Mucosa of descending colon (tissue), 3 donors: ENCODE results near the gene ZIK1. TPM values are rescaled to one million over a fixed set of nuclear protein-coding genes. Genes with fewer than 3 reads are reported as not detected.

Experiments used
- ATAC-seq: fragments of 200-7000 bp; cut with Tn5 transposase; one replicate; pipeline ENCODE4 v1.9.1; 2020; ENCODE audit warnings: mild to moderate bottlenecking, moderate library complexity
- DNase-seq, 3 donors: peaks; one replicate each; pipeline ENCODE4 v3.0.0-alpha.2; 2020
- H3K36me3 ChIP-seq: fragments of 200-600 bp; one replicate; pipeline ENCODE4 v1.8.0; 2021; ENCODE audit warnings: low read depth, mild to moderate bottlenecking
- H3K4me1 ChIP-seq: fragments of 200-600 bp; one replicate; pipeline ENCODE4 v1.8.0; 2021; ENCODE audit warnings: low read depth, mild to moderate bottlenecking
- H3K4me3 ChIP-seq: fragments of 200-600 bp; one replicate; pipeline ENCODE4 v1.8.0; 2021; ENCODE audit warnings: mild to moderate bottlenecking
- H3K9me3 ChIP-seq: fragments of 200-600 bp; one replicate; pipeline ENCODE4 v1.8.0; 2021; ENCODE audit warnings: mild to moderate bottlenecking
- intact Hi-C, 2 donors: fragments of 100-400 bp; cut with DNase I in 1 of 2; cut with micrococcal nuclease in 1 of 2; formaldehyde crosslinking; loops; one replicate each; pipeline versions ENCODE4 v1.11.0 to v1.11.1; 2022; cut with DNase I, micrococcal nuclease
- total RNA-seq, 3 donors: library from RNA; stranded (reverse); fragmentation: NEBNext Ultra II Directional in 2 of 3; extraction: Animal tissue kit (Norgen Biotek cat#: 25700) in 2 of 3; gene quantifications; one replicate each; pipeline versions ENCODE4 v1.2.1 to v1.2.4, GENCODE V29; 2021 to 2023
- TF ChIP-seq, protein P1 (sequence below): fragments of 200-600 bp; IDR thresholded peaks from one replicate; pipeline ENCODE4 v1.8.0; 2022; ENCODE audit warnings: antibody characterized with exemption, mild to moderate bottlenecking
- donor health status: DM: no; HTN: no; CAD: no; lungs with moderate emphysema.
- donor health status: DM: no; HTN: no; CAD: no.
- donor health status: DM: no; HTN: yes; CAD: no.

Gene ZIK1
- total RNA-seq, 3 donors from 2014 or later, result 1.2 to 6.2 (median 1.3) TPM

GRCh38 chr19:57566396-57567265 is 17.3 kb upstream of the ZIK1 start:
- Histone ChIP-seq H3K9me3 (peaks cover 100% of the 10 kb centered on the region), H3K36me3 (no peaks in the 10 kb centered on the region), H3K4me3 (no peak overlapping the region), H3K4me1 (no peaks in the 10 kb centered on the region)
- no peak for DNase-seq
- no peak for ATAC-seq
- TF ChIP-seq, protein P1, sequence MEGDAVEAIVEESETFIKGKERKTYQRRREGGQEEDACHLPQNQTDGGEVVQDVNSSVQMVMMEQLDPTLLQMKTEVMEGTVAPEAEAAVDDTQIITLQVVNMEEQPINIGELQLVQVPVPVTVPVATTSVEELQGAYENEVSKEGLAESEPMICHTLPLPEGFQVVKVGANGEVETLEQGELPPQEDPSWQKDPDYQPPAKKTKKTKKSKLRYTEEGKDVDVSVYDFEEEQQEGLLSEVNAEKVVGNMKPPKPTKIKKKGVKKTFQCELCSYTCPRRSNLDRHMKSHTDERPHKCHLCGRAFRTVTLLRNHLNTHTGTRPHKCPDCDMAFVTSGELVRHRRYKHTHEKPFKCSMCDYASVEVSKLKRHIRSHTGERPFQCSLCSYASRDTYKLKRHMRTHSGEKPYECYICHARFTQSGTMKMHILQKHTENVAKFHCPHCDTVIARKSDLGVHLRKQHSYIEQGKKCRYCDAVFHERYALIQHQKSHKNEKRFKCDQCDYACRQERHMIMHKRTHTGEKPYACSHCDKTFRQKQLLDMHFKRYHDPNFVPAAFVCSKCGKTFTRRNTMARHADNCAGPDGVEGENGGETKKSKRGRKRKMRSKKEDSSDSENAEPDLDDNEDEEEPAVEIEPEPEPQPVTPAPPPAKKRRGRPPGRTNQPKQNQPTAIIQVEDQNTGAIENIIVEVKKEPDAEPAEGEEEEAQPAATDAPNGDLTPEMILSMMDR, result no peak
- intact Hi-C loops, result no loop called here

- intact Hi-C loops, result no loop called here
- ATAC-seq (no peak), DNase-seq (no peak)
- Histone ChIP-seq H3K4me3 (no peak overlapping the region), H3K36me3 (peaks cover 24% of the 10 kb centered on the region), H3K4me1 (no peaks in the 10 kb centered on the region), H3K9me3 (peaks cover 100% of the 10 kb centered on the region)
- TF ChIP-seq, protein P1, result no peak
Observed at GRCh38 chr19:57570707-57571106, 13.2 kb upstream of the ZIK1 start.

DNA sequence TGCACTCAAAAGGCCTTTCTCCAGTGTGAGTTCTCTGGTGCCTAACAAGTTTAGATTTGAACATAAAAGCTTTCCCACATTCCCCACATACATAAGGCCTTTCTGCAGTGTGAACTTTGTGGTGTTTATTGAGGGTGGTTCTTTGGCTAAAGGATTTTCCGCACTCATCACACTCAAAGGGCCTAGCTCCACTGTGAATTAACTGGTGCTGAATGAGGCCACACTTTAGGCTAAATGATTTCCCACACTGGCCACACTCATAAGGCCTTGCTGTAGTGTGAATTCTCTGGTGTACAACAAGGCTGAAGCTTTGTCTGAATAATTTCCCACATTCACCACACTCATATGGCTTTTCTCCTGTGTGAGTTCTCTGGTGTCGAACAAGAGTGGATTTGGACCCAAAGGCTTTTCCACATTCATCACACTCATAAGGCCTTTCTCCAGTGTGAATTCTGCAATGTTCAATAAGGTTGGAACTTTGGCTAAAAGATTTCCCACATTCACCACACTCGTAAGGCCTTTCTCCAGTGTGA is 11.5 kb upstream of the ZIK1 start:
- intact Hi-C loops, result no loop called here
- Histone ChIP-seq H3K9me3 (peaks cover 98% of the 10 kb centered on the region), H3K36me3 (peaks cover 24% of the 10 kb centered on the region), H3K4me3 (no peak overlapping the region), H3K4me1 (no peaks in the 10 kb centered on the region)
- TF ChIP-seq, protein P1, result no peak
- ATAC-seq (no peak), DNase-seq (no peak)

DNA sequence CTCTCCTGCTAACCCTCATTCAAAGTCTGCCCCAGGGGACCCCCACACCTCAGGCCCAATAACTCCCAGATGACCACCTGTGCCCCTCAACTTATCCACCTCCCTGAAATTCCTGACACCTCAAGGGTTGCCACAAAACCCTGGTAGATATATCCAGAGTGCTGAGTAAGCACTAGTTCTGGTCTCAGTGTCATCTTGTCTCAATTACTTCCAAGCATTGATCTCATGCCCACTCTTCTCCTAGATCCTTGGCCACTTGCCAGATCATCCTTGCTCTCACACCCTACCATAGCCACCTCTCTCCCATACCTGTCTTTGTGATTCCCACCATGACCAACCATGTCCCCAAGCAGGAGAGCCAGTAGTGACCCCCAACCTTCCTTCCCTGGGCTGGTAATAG is 7.3 kb upstream of the ZIK1 start:
- Histone ChIP-seq H3K36me3 (peaks cover 27% of the 10 kb centered on the region), H3K4me1 (peaks cover 3% of the 10 kb centered on the region), H3K4me3 (no peak overlapping the region), H3K9me3 (peaks cover 60% of the 10 kb centered on the region)
- intact Hi-C loops, result no loop called here
- DNase-seq, result no peak
- TF ChIP-seq, protein P1, result no peak
- ATAC-seq, result no peak

DNA sequence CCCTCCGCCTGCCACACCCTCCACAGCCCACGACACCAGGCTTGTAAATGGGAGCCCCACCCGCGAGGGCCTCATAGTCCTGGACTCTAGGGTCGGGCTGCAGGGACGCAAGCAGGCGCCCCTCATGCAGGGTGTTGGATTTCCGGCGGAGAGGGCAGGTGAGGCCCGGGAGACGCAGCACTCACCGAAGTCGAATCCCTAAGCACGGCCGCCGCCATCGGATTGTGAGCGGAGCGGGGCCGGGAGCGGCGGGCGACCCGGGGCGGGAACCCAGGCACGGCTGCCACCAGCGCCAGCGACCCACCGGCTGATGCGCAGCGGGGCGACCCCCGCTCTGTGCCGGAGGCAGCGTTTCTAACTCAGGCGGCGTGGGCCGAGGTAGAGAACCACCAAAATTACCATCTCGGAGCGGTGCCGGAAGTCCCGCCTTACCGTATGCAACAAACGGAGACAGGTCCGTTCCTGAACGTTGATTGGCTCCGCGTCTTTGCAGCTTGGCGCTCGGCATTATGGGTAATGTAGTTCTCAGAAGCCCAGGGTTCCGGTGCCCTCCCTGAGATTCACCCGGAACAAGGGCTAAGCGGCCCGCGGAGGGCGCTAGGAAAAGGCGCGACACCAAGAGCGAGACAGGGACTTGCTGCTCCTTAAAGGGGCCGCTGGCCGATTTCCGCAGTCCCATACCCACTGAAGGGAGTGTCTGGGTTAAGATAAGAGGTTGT is 5.3 kb upstream of the ZIK1 start, which contains the start of gene ZNF416:
Gene ZNF416, minus strand, starts transcription at position 425 of the 719 bp plus-strand sequence. Its CDS starts 207 bp downstream, at position 218.
- DNase-seq, result peak; percentile 94 to 99 (median 96)
- H3K9me3 ChIP-seq, result peaks cover 49% of the 10 kb centered on the region
- H3K4me3 ChIP-seq, result peak within 1 kb of the TSS; percentile 91
- H3K36me3 ChIP-seq, result peaks cover 17% of the 10 kb centered on the region
- TF ChIP-seq, protein P1, result no peak
- peak; percentile 100 for ATAC-seq
- intact Hi-C loops, result no loop called here
- peaks cover 3% of the 10 kb centered on the region for H3K4me1 ChIP-seq
